HEK293T (cell line): ENCODE measurements around the gene UGGT2.

Experiments
- BHLHE40 ChIP-seq: fragments of 450-650 bp; IDR thresholded peaks from 2 replicates; pipeline ENCODE4 v1.6.1; 2016; ENCODE audit warnings: mild to moderate bottlenecking, moderate library complexity, borderline replicate concordance
- FOXA1 ChIP-seq: fragments of 450-650 bp; IDR thresholded peaks from 2 replicates; pipeline ENCODE4 v1.6.1; 2016; ENCODE audit warnings: mild to moderate bottlenecking
- SP1 ChIP-seq: fragments of 450-650 bp; IDR thresholded peaks from 2 replicates; pipeline ENCODE4 v1.6.1; 2017
- TARDBP ChIP-seq: fragments of 450-650 bp; IDR thresholded peaks from 2 replicates; pipeline ENCODE4 v1.6.1; 2016

DNA sequence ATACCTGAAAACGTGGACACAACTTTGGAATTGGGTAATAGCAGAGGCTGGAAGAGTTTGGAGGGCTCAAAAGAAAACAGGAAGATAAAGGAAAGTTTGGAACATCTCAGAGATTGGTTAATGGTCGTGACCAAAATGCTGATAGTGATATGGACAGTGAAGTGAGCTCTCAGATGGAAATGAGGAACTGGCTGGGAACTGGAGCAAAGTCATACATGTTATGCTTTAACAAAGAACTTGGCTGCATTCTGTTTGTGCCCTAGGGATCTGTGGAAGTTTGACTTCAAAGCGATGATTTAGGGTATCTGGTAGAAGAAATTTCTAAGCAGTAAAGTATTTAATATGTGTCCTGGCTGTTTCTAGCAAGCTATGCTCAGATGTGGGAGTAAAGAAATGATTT, 240.1 kb downstream of the UGGT2 start:
- TF ChIP-seq TARDBP (no peak), SP1 (no peak), FOXA1 (no peak), BHLHE40 (no peak)
